IgD-negative memory B cell (primary cell): ENCODE data around the gene POU2AF2. TPM values are rescaled to one million over a fixed set of nuclear protein-coding genes. Genes with fewer than 3 reads are reported as not detected.
"Not testable (repeated sequence)": the region's sequence is repeated elsewhere in the genome, so short reads cannot be mapped to it uniquely, and the experiment has no call there.

Experiments used
- H3K27ac Mint-ChIP-seq, 3 donors: one replicate each; pipeline ENCODE4 v1.8.0; 2020 to 2022; ENCODE audit warnings: mild to moderate bottlenecking in 3 of 3, mixed read lengths in 3 of 3, moderate library complexity in 1 of 3
- H3K27me3 Mint-ChIP-seq: one replicate; pipeline ENCODE4 v1.8.0; 2021; ENCODE audit warnings: mixed read lengths
- H3K36me3 Mint-ChIP-seq: one replicate; pipeline ENCODE4 v1.8.0; 2020; ENCODE audit warnings: mild to moderate bottlenecking, mixed read lengths
- H3K4me1 Mint-ChIP-seq, 3 donors: one replicate each; pipeline ENCODE4 v1.8.0; 2020 to 2022; ENCODE audit warnings: mixed read lengths in 3 of 3, mild to moderate bottlenecking in 1 of 3
- H3K4me3 Mint-ChIP-seq, 4 donors: one replicate each; pipeline ENCODE4 v1.8.0; 2020 to 2022; ENCODE audit warnings: mild to moderate bottlenecking in 4 of 4, mixed read lengths in 4 of 4, moderate library complexity in 3 of 4
- H3K9me3 Mint-ChIP-seq, 3 donors: one replicate each; pipeline ENCODE4 v1.8.0; 2020 to 2021; ENCODE audit warnings: mixed read lengths in 3 of 3, mild to moderate bottlenecking in 1 of 3
- polyA plus RNA-seq: library from polyadenylated mRNA; unstranded; fragments of 300-500 nt; fragmentation: Illumina TruSeq; gene quantifications from one replicate; pipeline ENCODE4 v1.2.3, GENCODE V29; 2021

POU2AF2 gene
- polyA plus RNA-seq, 1 donor from 2014 or later, result not detected

DNA sequence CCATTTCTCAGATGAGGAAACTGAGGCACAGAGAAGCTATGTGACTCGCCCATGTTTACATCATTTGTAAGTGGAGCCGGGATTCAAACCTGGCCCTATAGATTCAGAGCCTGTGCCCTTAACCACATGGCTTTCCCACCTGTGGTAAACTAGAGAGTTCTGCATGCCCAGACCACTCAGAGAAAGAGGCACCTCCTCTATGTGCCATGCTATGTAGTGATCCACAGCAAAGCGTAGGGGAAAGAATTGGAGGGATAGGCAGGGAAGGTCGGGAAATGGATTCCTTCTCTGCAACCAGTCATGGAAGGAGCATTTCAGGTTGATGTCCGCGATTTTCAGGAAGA lies 15.4 kb upstream of the POU2AF2 start:
- Mint-ChIP-seq H3K27me3 (no peaks in the 10 kb centered on the region), H3K9me3 (peaks cover 0 to under 1% (median 0%) of the 10 kb centered on the region in 3 donors), H3K4me1 (peaks cover 13 to 33% (median 24%) of the 10 kb centered on the region in 3 donors), H3K36me3 (no peaks in the 10 kb centered on the region), H3K27ac (peak overlapping the region; percentile 55 to 97 (median 88)), H3K4me3 (peak overlapping the region; percentile 81 to 95 (median 83))

DNA sequence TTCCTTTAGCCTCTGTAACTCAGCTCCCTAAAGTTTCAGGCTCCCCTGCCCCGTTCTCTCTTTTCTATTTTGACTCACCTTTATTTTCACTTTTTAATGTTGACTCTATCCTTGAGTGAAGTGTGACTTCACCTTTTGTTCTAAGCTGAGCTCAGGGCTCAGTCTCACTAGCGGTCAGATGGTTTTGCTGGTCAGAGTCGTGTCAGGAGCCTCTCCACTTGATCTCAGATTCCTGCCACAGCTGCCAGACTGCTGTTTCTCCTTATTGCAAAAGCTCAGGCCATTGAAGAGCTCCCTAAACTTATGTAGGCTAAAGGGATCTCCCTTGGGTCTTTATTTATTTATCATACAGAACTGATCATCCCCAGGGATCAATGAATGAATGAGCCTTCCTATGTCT lies 13.7 kb upstream of the POU2AF2 start:
- peak overlapping the region in 2 of 3 donors; percentile 55 to 97 for H3K27ac Mint-ChIP-seq
- peak overlapping the region in 2 of 4 donors; percentile 6 to 9 for H3K4me3 Mint-ChIP-seq
- no peaks in the 10 kb centered on the region for H3K36me3 Mint-ChIP-seq
- peaks cover 13 to 24% (median 18%) of the 10 kb centered on the region in 3 donors for H3K4me1 Mint-ChIP-seq
- no peaks in the 10 kb centered on the region for H3K27me3 Mint-ChIP-seq
- H3K9me3 Mint-ChIP-seq, result no peaks in the 10 kb centered on the region

DNA sequence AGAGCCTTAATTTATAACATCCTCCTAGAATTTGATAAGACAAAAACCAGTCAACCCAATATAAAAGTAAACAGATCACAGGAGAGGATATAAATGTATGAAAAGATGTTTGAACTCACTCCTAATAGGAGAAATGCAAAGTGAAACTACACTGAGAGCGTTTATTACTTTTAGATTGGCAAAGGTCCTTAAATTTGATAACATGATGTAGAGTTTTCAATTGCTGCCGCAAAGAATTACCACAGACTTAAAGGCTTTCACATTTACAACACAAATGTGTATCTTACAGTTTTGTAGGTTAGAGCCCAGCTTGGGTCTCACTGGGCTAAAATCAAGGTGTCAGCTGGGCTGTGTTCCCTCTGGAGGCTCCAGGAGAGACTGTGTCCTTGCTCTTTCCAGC lies 9.1 kb upstream of the POU2AF2 start:
- no peaks in the 10 kb centered on the region for H3K36me3 Mint-ChIP-seq
- H3K27me3 Mint-ChIP-seq, result no peaks in the 10 kb centered on the region
- H3K4me1 Mint-ChIP-seq, result peaks cover 1 to 6% (median 3%) of the 10 kb centered on the region in 3 donors
- no peak overlapping the region for H3K4me3 Mint-ChIP-seq
- H3K27ac Mint-ChIP-seq, result no peak overlapping the region
- H3K9me3 Mint-ChIP-seq, result no peaks in the 10 kb centered on the region

DNA sequence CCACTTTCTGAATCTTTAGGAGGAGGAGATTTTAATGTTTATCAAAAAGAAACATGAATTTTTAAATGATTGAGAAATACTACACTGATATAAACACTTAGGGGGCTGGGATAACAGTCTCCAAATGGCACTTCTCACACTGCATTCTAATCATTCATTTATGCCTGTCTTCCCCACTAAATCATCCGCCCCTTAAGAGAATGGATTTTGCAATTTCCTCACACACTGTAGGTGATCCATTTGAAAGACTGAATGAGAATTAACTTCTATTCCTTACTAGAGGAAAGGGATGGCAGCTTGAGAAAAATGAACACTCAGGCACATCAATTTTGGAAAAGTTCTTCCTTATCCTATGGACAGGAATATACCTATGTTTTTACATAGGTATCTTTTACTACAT lies 7.6 kb upstream of the POU2AF2 start:
- Mint-ChIP-seq H3K27ac (no peak overlapping the region), H3K4me3 (no peak overlapping the region), H3K9me3 (no peaks in the 10 kb centered on the region), H3K36me3 (no peaks in the 10 kb centered on the region), H3K27me3 (peaks cover 2% of the 10 kb centered on the region), H3K4me1 (peaks cover 0 to 1% (median 0%) of the 10 kb centered on the region in 3 donors)

DNA sequence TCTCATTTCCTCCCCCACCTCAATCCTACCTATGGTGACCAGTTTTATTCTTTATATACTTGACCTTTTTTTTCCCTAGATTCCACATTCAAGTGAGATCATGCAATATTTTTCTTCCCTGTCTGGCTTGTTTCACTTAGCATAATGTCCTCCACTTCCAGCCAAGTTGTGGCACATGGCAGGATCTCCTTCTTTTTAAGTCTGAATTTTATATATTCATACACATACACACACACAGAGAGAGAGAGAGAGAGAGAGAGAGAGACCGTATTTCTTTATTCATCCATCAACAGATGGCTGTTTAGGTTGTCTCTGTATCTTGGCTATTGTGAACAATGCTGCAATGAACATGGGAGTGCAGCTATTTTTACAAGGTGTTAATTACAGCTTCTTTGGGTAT lies 1.4 kb downstream of the POU2AF2 start:
- Mint-ChIP-seq H3K27me3 (peaks cover 21% of the 10 kb centered on the region), H3K4me1 (no peaks in the 10 kb centered on the region), H3K27ac (no peak overlapping the region), H3K9me3 (no peaks in the 10 kb centered on the region), H3K4me3 (no peak overlapping the region), H3K36me3 (no peaks in the 10 kb centered on the region)

DNA sequence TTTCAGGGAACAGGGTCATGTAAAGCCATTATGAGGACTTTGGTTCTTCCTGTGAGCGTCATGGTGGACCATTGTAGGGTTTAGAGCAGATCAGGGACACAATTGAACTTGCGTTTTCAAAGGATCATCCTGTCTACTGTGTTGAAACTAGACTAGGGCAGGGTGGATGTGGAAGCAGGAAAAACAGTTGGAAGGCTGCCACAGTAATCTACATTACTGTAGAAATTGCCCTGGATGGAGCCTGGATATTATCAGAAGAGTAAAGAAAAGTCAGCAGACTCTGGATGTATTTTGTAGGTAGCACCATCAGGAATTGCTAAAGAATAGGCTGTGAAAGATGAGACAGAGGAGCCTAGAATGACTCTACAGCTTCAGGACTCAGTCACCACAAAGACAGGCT lies 5.4 kb downstream of the POU2AF2 start:
- H3K36me3 Mint-ChIP-seq, result peaks cover 1% of the 10 kb centered on the region
- no peak overlapping the region for H3K27ac Mint-ChIP-seq
- H3K27me3 Mint-ChIP-seq, result peaks cover 17% of the 10 kb centered on the region
- no peaks in the 10 kb centered on the region for H3K9me3 Mint-ChIP-seq
- no peak overlapping the region for H3K4me3 Mint-ChIP-seq
- no peaks in the 10 kb centered on the region for H3K4me1 Mint-ChIP-seq

DNA sequence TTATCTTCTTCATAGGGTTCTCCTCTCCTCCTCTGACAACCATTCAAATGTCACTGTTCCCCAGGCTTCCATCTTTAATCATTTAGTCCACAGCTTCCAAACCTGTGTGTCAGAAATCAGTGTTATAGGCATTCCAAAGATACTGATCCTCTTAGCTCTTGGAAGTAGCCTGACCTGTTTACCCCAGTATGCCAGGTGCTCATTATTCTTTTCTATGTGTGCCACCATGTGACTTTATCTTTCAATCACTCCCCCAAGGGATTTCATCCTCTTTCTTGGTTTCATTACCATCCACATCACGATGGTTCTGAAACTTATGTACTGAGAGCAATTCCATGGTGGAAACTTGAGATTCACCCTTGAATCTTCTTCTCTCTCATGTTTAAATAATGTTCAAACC lies 7.6 kb downstream of the POU2AF2 start:
- Mint-ChIP-seq H3K4me3 (no peak overlapping the region), H3K36me3 (peaks cover 1% of the 10 kb centered on the region), H3K27me3 (peaks cover 15% of the 10 kb centered on the region), H3K27ac (no peak overlapping the region), H3K4me1 (no peaks in the 10 kb centered on the region), H3K9me3 (no peaks in the 10 kb centered on the region)

DNA sequence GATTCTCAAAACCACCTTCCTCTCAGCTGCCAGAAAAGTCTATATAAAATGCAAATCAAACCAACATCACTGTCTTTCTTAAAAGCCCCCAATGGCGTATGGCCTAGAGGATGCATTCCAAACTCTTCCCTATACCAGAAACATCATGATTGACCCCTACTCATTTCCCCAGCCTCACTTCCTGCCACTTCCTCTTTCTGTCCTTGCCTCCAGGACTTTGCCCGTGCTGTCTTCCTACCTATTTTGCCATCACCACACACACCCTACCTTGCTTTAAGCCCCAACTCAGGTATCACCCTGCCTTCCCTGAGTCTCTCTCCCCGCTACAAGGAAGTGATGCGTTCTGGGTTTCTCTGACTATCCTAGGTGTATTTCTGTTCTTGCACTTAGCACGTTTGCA lies 8.1 kb downstream of the POU2AF2 start:
- no peaks in the 10 kb centered on the region for H3K9me3 Mint-ChIP-seq
- H3K27me3 Mint-ChIP-seq, result peaks cover 15% of the 10 kb centered on the region
- no peak overlapping the region for H3K27ac Mint-ChIP-seq
- no peak overlapping the region for H3K4me3 Mint-ChIP-seq
- H3K36me3 Mint-ChIP-seq, result peaks cover 1% of the 10 kb centered on the region
- no peaks in the 10 kb centered on the region for H3K4me1 Mint-ChIP-seq

DNA sequence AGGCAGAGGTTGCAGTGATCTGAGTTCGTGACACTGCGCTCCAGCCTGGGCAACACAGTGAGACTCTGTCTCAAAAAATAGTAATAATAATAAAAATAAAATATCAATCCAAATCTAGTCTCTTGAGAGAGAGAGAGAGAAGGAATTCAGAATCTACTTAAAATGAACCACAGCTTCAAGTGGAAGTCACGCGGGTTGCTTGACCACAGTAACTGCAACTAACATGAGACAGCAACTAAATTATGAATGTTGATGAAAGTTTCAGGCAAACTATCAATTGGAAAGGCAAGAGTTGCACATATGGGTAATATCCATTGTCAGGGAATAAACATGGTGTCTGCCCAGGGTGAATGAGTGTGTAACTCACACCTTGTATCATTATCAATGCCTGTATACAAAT lies 12.5 kb downstream of the POU2AF2 start:
- peaks cover 12% of the 10 kb centered on the region for H3K27me3 Mint-ChIP-seq
- no peaks in the 10 kb centered on the region for H3K4me1 Mint-ChIP-seq

DNA sequence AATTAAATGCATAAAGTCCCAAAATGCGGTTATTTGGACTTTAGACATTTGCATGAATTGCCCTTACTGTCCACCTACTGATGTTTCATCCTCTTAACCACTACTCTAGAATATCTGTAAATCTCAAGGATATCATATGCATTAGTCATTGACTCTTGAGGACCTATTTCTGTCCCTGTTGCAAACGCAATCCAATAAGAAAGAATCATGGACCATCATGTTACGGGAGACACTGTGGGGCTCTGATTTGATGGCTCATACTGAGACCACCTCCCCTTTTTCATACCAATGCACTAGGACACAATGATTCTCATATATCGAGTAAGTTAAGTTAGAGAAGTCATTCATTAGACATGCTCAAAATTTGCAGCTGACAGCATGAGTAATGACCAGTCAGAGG lies 14.4 kb downstream of the POU2AF2 start:
- Mint-ChIP-seq H3K36me3 (no peaks in the 10 kb centered on the region), H3K27me3 (peaks cover 12% of the 10 kb centered on the region), H3K4me1 (no peaks in the 10 kb centered on the region), H3K4me3 (no peak overlapping the region), H3K9me3 (peaks cover 0 to 2% (median 0%) of the 10 kb centered on the region in 3 donors), H3K27ac (no peak overlapping the region)

More for the DNA sequence above, 12.5 kb downstream of the POU2AF2 start:
- peaks cover 1% of the 10 kb centered on the region for H3K36me3 Mint-ChIP-seq
- peaks cover 0 to 2% (median 0%) of the 10 kb centered on the region in 3 donors for H3K9me3 Mint-ChIP-seq
- H3K27ac Mint-ChIP-seq, result no peak overlapping the region
- H3K4me3 Mint-ChIP-seq, result no peak overlapping the region

DNA sequence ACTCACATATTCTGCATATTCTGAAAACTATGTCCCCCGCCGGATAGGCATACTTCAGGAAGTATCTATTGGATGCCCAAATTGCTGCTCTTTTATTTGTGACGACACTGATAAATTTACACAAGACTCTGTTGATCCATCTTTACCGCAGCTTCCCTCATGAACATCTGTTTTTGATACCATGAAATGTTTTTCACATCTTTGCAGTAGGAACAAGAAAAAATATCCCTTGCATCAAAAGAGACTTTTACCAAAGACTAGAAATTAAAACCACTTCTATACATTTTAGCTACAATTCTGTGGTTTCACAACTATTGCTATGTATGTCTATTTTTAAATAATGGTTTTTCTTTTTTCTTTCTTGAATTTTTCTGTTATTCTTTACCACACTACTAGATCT lies 15.3 kb downstream of the POU2AF2 start:
- Mint-ChIP-seq H3K36me3 (no peaks in the 10 kb centered on the region), H3K27me3 (peaks cover 10% of the 10 kb centered on the region), H3K4me3 (no peak overlapping the region), H3K9me3 (peaks cover 0 to 2% (median 0%) of the 10 kb centered on the region in 3 donors), H3K27ac (no peak overlapping the region), H3K4me1 (peaks cover 0 to 2% (median 0%) of the 10 kb centered on the region in 3 donors)

DNA sequence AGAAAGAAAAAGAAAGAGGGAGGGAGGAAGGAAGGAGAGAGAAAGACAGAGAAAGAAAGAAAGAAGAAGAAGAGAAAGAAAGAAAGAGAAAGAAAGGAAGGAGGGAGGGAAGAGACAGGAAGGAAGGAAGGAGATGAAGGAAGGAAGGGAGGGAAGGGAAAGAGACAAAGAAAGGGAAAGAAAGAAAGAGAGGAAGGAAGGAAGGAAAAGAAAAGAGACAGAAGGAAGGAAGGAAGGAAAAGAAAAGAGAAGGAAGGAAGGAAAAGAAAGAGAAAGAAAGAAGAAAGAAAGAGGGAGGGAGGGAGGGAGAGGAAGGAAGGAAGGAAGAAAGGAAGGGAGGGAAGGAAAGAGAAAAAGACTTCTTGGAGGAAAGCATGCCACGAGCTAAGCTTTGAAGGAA lies 19.1 kb downstream of the POU2AF2 start:
- H3K27ac Mint-ChIP-seq, result no peak overlapping the region
- no peaks in the 10 kb centered on the region for H3K36me3 Mint-ChIP-seq
- no peak overlapping the region for H3K4me3 Mint-ChIP-seq
- peaks cover 0 to 2% (median 0%) of the 10 kb centered on the region in 3 donors for H3K9me3 Mint-ChIP-seq
- peaks cover 0 to 2% (median 0%) of the 10 kb centered on the region in 3 donors for H3K4me1 Mint-ChIP-seq
- H3K27me3 Mint-ChIP-seq, result peaks cover 11% of the 10 kb centered on the region

DNA sequence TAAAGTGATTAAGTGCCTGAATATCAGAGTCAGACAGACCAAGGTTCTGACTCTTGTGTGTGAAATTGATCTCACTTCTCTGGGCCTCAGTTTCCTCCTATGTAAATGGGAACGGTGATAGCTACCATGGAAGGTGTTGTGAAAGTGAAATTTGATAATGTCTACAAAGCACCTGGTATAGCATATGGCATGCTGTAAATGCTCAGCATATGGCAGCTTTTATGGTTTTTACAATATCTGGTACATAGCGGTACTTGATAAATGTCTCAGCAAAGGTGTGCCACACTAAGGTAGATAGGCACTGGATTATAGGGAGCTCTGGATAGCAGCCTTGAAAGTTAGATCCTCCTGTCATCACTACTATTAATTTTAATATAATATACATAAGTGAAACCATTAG lies 19.9 kb downstream of the POU2AF2 start:
- Mint-ChIP-seq H3K4me3 (no peak overlapping the region), H3K27me3 (peaks cover 9% of the 10 kb centered on the region), H3K27ac (no peak overlapping the region), H3K4me1 (peaks cover 0 to 2% (median 0%) of the 10 kb centered on the region in 3 donors), H3K36me3 (no peaks in the 10 kb centered on the region), H3K9me3 (peaks cover 0 to 2% (median 0%) of the 10 kb centered on the region in 3 donors)

DNA sequence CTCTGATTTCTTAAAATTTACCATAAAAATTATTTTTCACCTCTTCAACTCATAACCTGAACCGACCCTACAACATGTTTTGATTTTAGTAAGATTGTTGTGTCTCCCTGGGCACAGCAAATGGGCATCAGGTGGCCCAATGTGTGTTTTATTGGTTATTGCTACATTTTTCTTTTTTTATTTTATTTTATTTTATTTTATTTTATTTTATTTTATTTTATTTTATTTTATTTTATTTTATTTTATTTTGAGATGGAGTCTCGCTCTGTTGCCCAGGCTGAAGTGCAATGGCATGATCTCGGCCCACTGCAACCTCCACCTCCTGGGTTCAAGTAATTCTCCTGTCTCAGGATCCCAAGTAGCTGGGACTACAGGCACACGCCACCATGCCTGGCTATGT lies 22.8 kb downstream of the POU2AF2 start:
- H3K4me1 Mint-ChIP-seq, result peaks cover 10 to 15% (median 12%) of the 10 kb centered on the region in 3 donors
- H3K36me3 Mint-ChIP-seq, H3K9me3 Mint-ChIP-seq, H3K27ac Mint-ChIP-seq, H3K4me3 Mint-ChIP-seq, H3K27me3 Mint-ChIP-seq: not testable (repeated sequence)

DNA sequence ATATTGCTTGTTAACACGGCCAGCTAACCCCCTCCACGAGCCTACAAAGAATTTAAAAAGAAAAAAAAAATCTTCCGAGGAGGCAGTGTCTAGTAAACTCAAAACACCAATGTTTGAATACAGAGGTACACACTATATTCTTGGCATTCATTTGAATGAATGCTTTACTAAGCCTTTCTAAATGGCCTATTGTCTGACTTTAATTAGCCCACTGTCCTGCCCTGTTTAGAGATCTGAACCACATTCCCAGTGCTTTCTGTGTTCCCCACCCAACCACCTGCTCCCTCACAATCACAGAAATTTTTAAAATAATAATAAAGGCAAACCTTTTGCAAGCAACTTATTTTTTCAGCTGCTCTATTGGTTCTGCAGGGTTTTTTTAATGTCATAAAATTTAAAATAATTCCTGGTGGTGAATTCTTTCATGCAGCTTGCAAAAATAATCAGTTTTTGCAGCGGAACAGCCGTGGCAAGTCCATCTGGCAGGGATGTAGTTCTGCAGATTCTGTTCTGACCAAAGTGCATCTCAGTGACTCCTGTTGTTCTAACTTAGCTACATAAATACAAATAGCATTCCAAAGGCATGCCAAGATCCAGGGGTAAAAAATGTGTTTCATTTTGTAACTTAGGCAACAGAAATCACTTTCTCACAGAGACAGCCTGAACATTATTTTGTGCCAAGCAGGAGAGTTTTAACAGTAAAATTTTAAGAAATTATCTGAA lies 23.8 kb downstream of the POU2AF2 start:
- H3K36me3 Mint-ChIP-seq, result no peaks in the 10 kb centered on the region
- peaks cover 7% of the 10 kb centered on the region for H3K27me3 Mint-ChIP-seq
- H3K4me3 Mint-ChIP-seq, result no peak overlapping the region
- peaks cover 13 to 15% (median 14%) of the 10 kb centered on the region in 3 donors for H3K4me1 Mint-ChIP-seq
- no peaks in the 10 kb centered on the region for H3K9me3 Mint-ChIP-seq
- no peak overlapping the region for H3K27ac Mint-ChIP-seq

DNA sequence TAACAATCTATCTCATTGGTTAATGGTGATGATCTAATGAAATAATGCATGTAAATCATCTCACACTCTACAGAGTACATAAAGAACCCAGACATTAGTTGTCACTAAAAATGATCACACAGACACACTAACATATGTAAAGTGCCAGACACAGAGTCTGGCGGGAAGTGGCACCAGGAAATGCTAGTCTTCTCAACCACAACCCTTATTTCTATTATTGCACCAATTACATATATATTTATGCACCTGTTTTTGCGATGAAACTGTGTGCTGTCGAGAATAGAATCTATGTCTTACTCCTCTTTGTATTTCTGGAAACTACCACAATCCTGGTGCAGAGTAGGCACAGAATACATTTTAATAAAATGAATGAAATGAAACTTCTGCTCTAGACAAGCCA lies 26.9 kb downstream of the POU2AF2 start:
- peaks cover 6% of the 10 kb centered on the region for H3K27me3 Mint-ChIP-seq
- H3K4me1 Mint-ChIP-seq, result peaks cover 13 to 15% (median 13%) of the 10 kb centered on the region in 3 donors
- peaks cover 3% of the 10 kb centered on the region for H3K36me3 Mint-ChIP-seq
- H3K9me3 Mint-ChIP-seq, result no peaks in the 10 kb centered on the region
- peak overlapping the region in 1 of 4 donors; percentile 35 for H3K4me3 Mint-ChIP-seq
- no peak overlapping the region for H3K27ac Mint-ChIP-seq
